A549 (cell line): ENCODE results near the gene RHOBTB1. TPM values are rescaled to one million over a fixed set of nuclear protein-coding genes. Genes with fewer than 3 reads are reported as not detected.

ENCODE experiments used
- ATAC-seq, 2 experiments: fragments of 200-7000 bp in 1 of 2; fragments of >200 bp in 1 of 2; cut with Nextera tagmentation in 1 of 2; cut with Tn5 transposase in 1 of 2; 3 replicates each; pipeline versions ENCODE4 v1.8.0 to v1.9.1; 2018 to 2020; ENCODE audit warnings: mild to moderate bottlenecking in 1 of 2, moderate library complexity in 1 of 2
- CTCF ChIA-PET: fragments of 300-600 bp; sonication (Branson Sonifier 250); formaldehyde crosslinking; extraction: SDS; loops from one replicate; lab custom pipeline; 2021; ENCODE audit warnings: antibody characterized with exemption, inconsistent platforms; lab: Yijun Ruan, JAX
- POLR2A ChIA-PET: fragments of 350-600 bp; formaldehyde crosslinking; extraction: SDS; loops from one replicate; lab custom pipeline; 2021; ENCODE audit warnings: antibody characterized with exemption, inconsistent platforms; lab: Yijun Ruan, JAX
- DNase-seq, 2 experiments: peaks; one replicate each; pipeline versions ENCODE4 v3.0.0 to v3.0.0-alpha.2; 2011 to 2016; ENCODE audit warnings: low read depth in 1 of 2, low spot score in 1 of 2
- FAIRE-seq: peaks from 2 replicates; lab custom pipeline; 2011; peaks lifted over from hg19 to GRCh38; lab: Jason Lieb, UNC
- H3K27ac ChIP-seq, 2 experiments: fragments of >200 bp; sonication (Bioruptor Twin); formaldehyde crosslinking; 3 replicates each; pipeline ENCODE4 v1.5.1; 2016 to 2017
- H3K4me1 ChIP-seq: fragments of >200 bp; sonication (Bioruptor Twin); formaldehyde crosslinking; 3 replicates; pipeline ENCODE4 v1.6.1; 2016
- H3K4me2 ChIP-seq: fragments of >200 bp; sonication (Bioruptor Twin); formaldehyde crosslinking; 3 replicates; pipeline ENCODE4 v1.6.1; 2016
- H3K4me3 ChIP-seq: fragments of >200 bp; sonication (Bioruptor Twin); formaldehyde crosslinking; 3 replicates; pipeline ENCODE4 v1.5.1; 2016
- H3K9me3 ChIP-seq: fragments of >200 bp; sonication (Bioruptor Twin); formaldehyde crosslinking; 3 replicates; pipeline ENCODE4 v1.6.1; 2016
- BHLHE40 ChIP-seq: IDR thresholded peaks from 2 replicates; pipeline ENCODE4 v1.6.1; 2012; ENCODE audit warnings: low read depth, low read length, inconsistent platforms
- CBX2 ChIP-seq: fragments of 200-600 bp; sonication (generic); IDR thresholded peaks from 2 replicates; pipeline ENCODE4 v1.6.1; 2016; ENCODE audit warnings: low read depth, mild to moderate bottlenecking, borderline replicate concordance
- CBX8 ChIP-seq: fragments of 200-600 bp; sonication (generic); IDR thresholded peaks from 2 replicates; pipeline ENCODE4 v1.6.1; 2016
- CEBPB ChIP-seq, 2 experiments: fragments of >200 bp in 1 of 2; sonication (Bioruptor Twin) in 1 of 2; formaldehyde crosslinking in 1 of 2; IDR thresholded peaks; 2 replicates each; pipeline ENCODE4 v1.6.1; 2012 to 2016
- CHD2 ChIP-seq: fragments of 150-350 bp; IDR thresholded peaks from 2 replicates; pipeline ENCODE4 v1.6.1; 2014; ENCODE audit warnings: low read length; ENCODE audit not compliant: partially characterized antibody
- CHD4 ChIP-seq: fragments of 200-600 bp; sonication (generic); IDR thresholded peaks from 2 replicates; pipeline ENCODE4 v1.6.1; 2016; ENCODE audit warnings: antibody characterized with exemption, mild to moderate bottlenecking, borderline replicate concordance
- CTCF ChIP-seq: fragments of >200 bp; sonication (Bioruptor Twin); formaldehyde crosslinking; IDR thresholded peaks from 3 replicates; pipeline ENCODE4 v1.5.1; 2016
- ESRRA ChIP-seq: fragments of 150-350 bp; IDR thresholded peaks from 2 replicates; pipeline ENCODE4 v1.6.1; 2014; ENCODE audit warnings: mild to moderate bottlenecking, low read length, borderline replicate concordance
- FOSB ChIP-seq: fragments of 250-450 bp; sonication (Bioruptor Pico); IDR thresholded peaks from 2 replicates; pipeline ENCODE4 v1.5.0; 2020; ENCODE audit warnings: mild to moderate bottlenecking, moderate library complexity
- FOSL2 ChIP-seq, 2 experiments: fragments of 450-650 bp in 1 of 2; fragments of >200 bp in 1 of 2; sonication (Bioruptor Twin) in 1 of 2; formaldehyde crosslinking; IDR thresholded peaks; 2 replicates each; pipeline versions ENCODE4 v1.5.0 to v1.6.1; 2016 to 2020; ENCODE audit warnings: mild to moderate bottlenecking in 1 of 2, moderate library complexity in 1 of 2
- FOXS1 ChIP-seq: fragments of 250-450 bp; sonication (Bioruptor Pico); IDR thresholded peaks from 2 replicates; pipeline ENCODE4 v1.5.0; 2020; ENCODE audit warnings: mild to moderate bottlenecking, moderate library complexity
- HMGXB4 ChIP-seq: fragments of 250-450 bp; sonication (Bioruptor Pico); IDR thresholded peaks from 2 replicates; pipeline ENCODE4 v1.5.0; 2021; ENCODE audit warnings: mild to moderate bottlenecking, moderate library complexity, borderline replicate concordance
- HOXA7 ChIP-seq: fragments of 250-450 bp; sonication (Bioruptor Pico); IDR thresholded peaks from 2 replicates; pipeline ENCODE4 v1.5.0; 2020; ENCODE audit warnings: mild to moderate bottlenecking, moderate library complexity
- HOXB13 ChIP-seq: fragments of 250-450 bp; sonication (Bioruptor Pico); IDR thresholded peaks from 2 replicates; pipeline ENCODE4 v1.5.0; 2020; ENCODE audit warnings: low read depth, mild to moderate bottlenecking, moderate library complexity
- HOXB5 ChIP-seq: fragments of 250-450 bp; sonication (Bioruptor Pico); IDR thresholded peaks from 2 replicates; pipeline ENCODE4 v1.5.0; 2020; ENCODE audit warnings: mild to moderate bottlenecking, moderate library complexity
- JUN ChIP-seq, 2 experiments: fragments of >200 bp; sonication (Bioruptor Twin); formaldehyde crosslinking; IDR thresholded peaks; 2 replicates in 1 of 2; 3 replicates in 1 of 2; pipeline ENCODE4 v1.6.1; 2016 to 2017
- KDM1A ChIP-seq: fragments of 200-600 bp; sonication (generic); IDR thresholded peaks from 2 replicates; pipeline ENCODE4 v1.6.1; 2016; ENCODE audit warnings: low read depth, mild to moderate bottlenecking
- KDM5A ChIP-seq: fragments of 200-600 bp; sonication (generic); IDR thresholded peaks from 2 replicates; pipeline ENCODE4 v1.6.1; 2016; ENCODE audit warnings: antibody characterized with exemption, mild to moderate bottlenecking
- MAFK ChIP-seq: fragments of 450-650 bp; IDR thresholded peaks from 2 replicates; pipeline ENCODE4 v1.6.1; 2014; ENCODE audit not compliant: partially characterized antibody
- MYC ChIP-seq: IDR thresholded peaks from 2 replicates; pipeline ENCODE4 v1.6.1; 2012; ENCODE audit warnings: mild to moderate bottlenecking, inconsistent platforms, low read length, improper control_type of control experiment, borderline replicate concordance
- NFE2L2 ChIP-seq: fragments of 150-350 bp; conservative IDR thresholded peaks from 2 replicates; pipeline ENCODE4 v1.6.1; 2014; ENCODE audit warnings: low read length
- NPAS2 ChIP-seq: fragments of 250-450 bp; sonication (Bioruptor Pico); IDR thresholded peaks from 2 replicates; pipeline ENCODE4 v1.8.0; 2022; ENCODE audit warnings: mild to moderate bottlenecking, moderate library complexity, borderline replicate concordance
- PBX3 ChIP-seq: IDR thresholded peaks from 2 replicates; pipeline ENCODE4 v1.6.1; 2012
- POLR2A ChIP-seq: IDR thresholded peaks from 2 replicates; pipeline ENCODE4 v1.6.1; 2012; ENCODE audit warnings: mild to moderate bottlenecking, low read length
- RCOR1 ChIP-seq: fragments of 150-350 bp; IDR thresholded peaks from 2 replicates; pipeline ENCODE4 v1.6.1; 2014; ENCODE audit warnings: antibody characterized with exemption, low read length, low read depth
- RFX5 ChIP-seq: fragments of 450-650 bp; IDR thresholded peaks from 2 replicates; pipeline ENCODE4 v1.7.1; 2014; ENCODE audit warnings: antibody characterized with exemption, mild to moderate bottlenecking, moderate library complexity
- RNF2 ChIP-seq: fragments of 200-600 bp; sonication (generic); IDR thresholded peaks from 2 replicates; pipeline ENCODE4 v1.6.1; 2016; ENCODE audit warnings: low read depth, mild to moderate bottlenecking, antibody characterized with exemption, moderate library complexity, borderline replicate concordance
- SMC3 ChIP-seq: fragments of >200 bp; sonication (Bioruptor Twin); formaldehyde crosslinking; IDR thresholded peaks from 3 replicates; pipeline ENCODE4 v1.6.1; 2018; ENCODE audit warnings: inconsistent platforms
- TP53 ChIP-seq: fragments of 250-450 bp; sonication (Bioruptor Pico); IDR thresholded peaks from 2 replicates; pipeline ENCODE4 v1.5.0; 2021; ENCODE audit warnings: mild to moderate bottlenecking, moderate library complexity
- USF2 ChIP-seq: fragments of 450-650 bp; IDR thresholded peaks from 2 replicates; pipeline ENCODE4 v1.6.1; 2014; ENCODE audit warnings: antibody characterized with exemption
- ZC3H11A ChIP-seq: fragments of 450-650 bp; IDR thresholded peaks from 2 replicates; pipeline ENCODE4 v1.6.1; 2014; ENCODE audit warnings: antibody characterized with exemption, mild to moderate bottlenecking
- ZFP36 ChIP-seq: fragments of 450-650 bp; IDR thresholded peaks from 2 replicates; pipeline ENCODE4 v1.6.1; 2014; ENCODE audit warnings: borderline replicate concordance; ENCODE audit not compliant: partially characterized antibody
- ZSCAN20 ChIP-seq: fragments of 250-450 bp; sonication (Bioruptor Pico); IDR thresholded peaks from 2 replicates; pipeline ENCODE4 v1.8.0; 2022; ENCODE audit warnings: mild to moderate bottlenecking, moderate library complexity
- whole genome bisulfite sequencing: methylation state at CpG from one replicate; pipeline ENCODE4 v1.1.6; 2017; ENCODE audit errors: missing lambda C conversion rate; 5-methylcytosine and 5-hydroxymethylcytosine counted together
- polyA plus RNA-seq, 4 experiments: library from polyadenylated mRNA; depleted of rRNA in 3 of 4; stranded (reverse); fragments of >200 nt; fragmentation: RNase III in 1 of 4; extraction: RNeasy Plus Mini Kit Qiagen cat#74134 plus additional on column Dnase treatment in 1 of 4; gene quantifications; 2 replicates in 3 of 4; 3 replicates in 1 of 4; pipeline ENCODE4 v1.2.3, GENCODE V29; 2011 to 2017
- TF ChIP-seq, protein P1 (sequence below): fragments of 250-450 bp; sonication (Bioruptor Pico); IDR thresholded peaks from 2 replicates; pipeline ENCODE4 v1.5.0; 2020; ENCODE audit warnings: low read depth, mild to moderate bottlenecking, moderate library complexity
- TF ChIP-seq, protein P2 (sequence below): fragments of >200 bp; sonication (Bioruptor Twin); formaldehyde crosslinking; IDR thresholded peaks from 2 replicates; pipeline ENCODE4 v1.6.1; 2016

RHOBTB1 gene
- polyA plus RNA-seq, 2 of the 4 experiments (the other 2 are of a cell fraction), result 6.6 to 24.7 TPM

DNA sequence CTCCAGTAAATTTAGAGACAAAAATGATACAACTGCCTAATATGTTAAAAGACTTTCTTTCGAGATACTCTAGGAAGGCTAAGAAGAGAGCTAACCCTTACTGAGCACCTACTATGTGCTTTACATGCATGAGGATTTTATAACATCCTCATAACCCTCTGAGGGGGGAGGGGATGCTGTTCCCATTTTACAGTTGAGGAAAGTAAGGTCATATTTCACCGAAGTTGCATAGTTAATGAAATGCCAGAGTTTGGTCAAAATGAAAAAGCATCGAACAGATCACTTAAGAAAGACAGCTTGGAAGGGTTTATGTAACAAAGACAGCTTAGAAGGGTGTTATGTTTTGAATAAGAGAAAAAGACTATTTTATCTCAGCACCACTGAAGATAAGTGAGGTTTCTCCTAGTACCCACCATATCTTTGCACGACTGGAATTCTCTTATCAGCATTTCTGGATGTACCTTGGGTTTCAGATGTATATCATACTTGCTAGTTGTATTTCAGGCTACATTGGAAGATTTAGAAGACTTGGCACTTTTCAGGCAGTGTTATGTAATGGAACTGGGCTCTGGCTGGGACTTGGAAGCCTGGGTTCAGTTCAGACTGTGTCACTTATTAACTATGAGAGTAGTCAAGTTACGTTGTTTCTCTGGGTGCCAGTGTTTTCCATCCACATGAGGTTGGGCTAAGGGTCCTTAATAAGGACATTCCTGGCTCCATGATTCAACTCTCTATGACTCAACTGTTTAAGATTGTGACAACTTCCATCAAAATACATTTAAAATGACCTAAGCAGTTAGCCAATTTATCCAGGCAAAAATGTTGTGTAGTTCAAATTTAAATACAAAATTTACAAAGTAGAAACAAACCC, 6.0 kb downstream of the RHOBTB1 start:
- ChIA-PET CTCF (interaction anchor here (1.1 kb wide), 1 partner anchor 10 kb away, joined by 3 read pairs; no protein-coding TSS in a partner anchor), POLR2A (no interaction called here)
- peak overlapping the region; percentile 29 for H3K4me2 ChIP-seq
- FAIRE-seq (no peak), DNase-seq (peak in 1 of 2 experiments; percentile 53), ATAC-seq (peak in 1 of 2 experiments; percentile 44; a peak in 3 of 6 replicates)
- 0 out of 6 replicates have a peak overlapping the region, but pooled peaks of 1 of the 2 experiments have one; percentile 2 for H3K27ac ChIP-seq
- no peak overlapping the region for H3K4me3 ChIP-seq
- H3K9me3 ChIP-seq, result no peaks in the 10 kb centered on the region
- WGBS, result 59% methylated on average over 5 of the region's 5 CpGs
- peaks cover 35% of the 10 kb centered on the region for H3K4me1 ChIP-seq
- no peak for TF ChIP-seq HOXB13 (CRISPR knock-in tag)
- no peak for TF ChIP-seq CBX8
- no peak for TF ChIP-seq SMC3
- TF ChIP-seq, protein P1, sequence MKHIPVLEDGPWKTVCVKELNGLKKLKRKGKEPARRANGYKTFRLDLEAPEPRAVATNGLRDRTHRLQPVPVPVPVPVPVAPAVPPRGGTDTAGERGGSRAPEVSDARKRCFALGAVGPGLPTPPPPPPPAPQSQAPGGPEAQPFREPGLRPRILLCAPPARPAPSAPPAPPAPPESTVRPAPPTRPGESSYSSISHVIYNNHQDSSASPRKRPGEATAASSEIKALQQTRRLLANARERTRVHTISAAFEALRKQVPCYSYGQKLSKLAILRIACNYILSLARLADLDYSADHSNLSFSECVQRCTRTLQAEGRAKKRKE, result no peak
- TF ChIP-seq ZC3H11A, result no peak
- TF ChIP-seq RFX5, result no peak
- TF ChIP-seq CBX2, result no peak
- 0 out of 2 replicates have a peak, but pooled peaks have one; percentile 33 for TF ChIP-seq FOSL2 (IDR thresholded peaks at IDR 0.05)
- peak; percentile 61 for TF ChIP-seq FOSL2 (CRISPR knock-in tag; IDR thresholded peaks at IDR 0.05)
- no peak for TF ChIP-seq HOXA7 (CRISPR knock-in tag)
- TF ChIP-seq HOXB5 (CRISPR knock-in tag), result no peak
- TF ChIP-seq RNF2, result no peak
- no peak for TF ChIP-seq CHD2
- no peak for TF ChIP-seq JUN (IDR thresholded peaks at IDR 0.05)
- TF ChIP-seq ZSCAN20 (CRISPR knock-in tag), result no peak
- TF ChIP-seq KDM1A, result peak; percentile 84
- TF ChIP-seq, protein P2, sequence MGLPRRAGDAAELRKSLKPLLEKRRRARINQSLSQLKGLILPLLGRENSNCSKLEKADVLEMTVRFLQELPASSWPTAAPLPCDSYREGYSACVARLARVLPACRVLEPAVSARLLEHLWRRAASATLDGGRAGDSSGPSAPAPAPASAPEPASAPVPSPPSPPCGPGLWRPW, result no peak
- no peak for TF ChIP-seq FOXS1 (CRISPR knock-in tag)
- no peak for TF ChIP-seq PBX3
- TF ChIP-seq NFE2L2, result no peak
- TF ChIP-seq KDM5A, result no peak
- TF ChIP-seq ZFP36, result no peak
- peak; percentile 39 for TF ChIP-seq MAFK
- TF ChIP-seq ESRRA, result no peak
- peak; percentile 94; the same call in 1 of the 2 replicates for TF ChIP-seq CHD4
- no peak for TF ChIP-seq MYC
- no peak for TF ChIP-seq RCOR1
- TF ChIP-seq FOSB (CRISPR knock-in tag), result no peak
- TF ChIP-seq CEBPB (IDR thresholded peaks at IDR 0.05), result 0 out of 4 replicates have a peak, but pooled peaks of 1 of the 2 experiments have one; percentile 14
- TF ChIP-seq USF2, result no peak
- TF ChIP-seq NPAS2, result no peak
- TF ChIP-seq CTCF, result no peak
- TF ChIP-seq HMGXB4 (CRISPR knock-in tag), result no peak
- TF ChIP-seq POLR2A, result no peak
- TF ChIP-seq BHLHE40, result no peak
- no peak for TF ChIP-seq TP53 (CRISPR knock-in tag)
